ENCODE data around the gene LGALS1. TPM values are rescaled to one million over a fixed set of nuclear protein-coding genes. Genes with fewer than 3 reads are reported as not detected.

Gene LGALS1
- total RNA-seq, 1 experiment from 2014 or later, result 671 TPM

DNA sequence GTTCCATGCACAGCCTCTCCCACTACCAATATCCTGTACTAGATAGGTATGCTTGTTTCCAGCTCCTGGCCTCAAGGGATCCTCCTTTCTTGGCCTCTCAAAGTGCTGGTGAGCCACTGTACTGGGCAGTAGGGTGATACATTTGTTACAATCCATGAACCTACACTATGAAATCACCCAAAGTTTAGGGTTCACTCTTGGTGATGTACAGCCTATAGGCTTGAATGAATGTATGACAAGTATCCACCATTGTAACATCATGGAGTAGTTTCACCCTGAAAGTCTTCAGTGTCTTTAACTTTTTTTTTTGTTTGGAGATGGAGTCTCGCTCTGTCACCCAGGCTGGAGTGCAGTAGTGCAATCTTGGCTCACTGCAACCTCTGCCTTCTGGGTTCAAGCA lies 53.2 kb downstream of the LGALS1 start:
- no peaks in the 10 kb centered on the region for H3K36me3 ChIP-seq
- H3K4me1 ChIP-seq, result no peaks in the 10 kb centered on the region
- H3K27me3 ChIP-seq, result no peaks in the 10 kb centered on the region
- H3K4me3 ChIP-seq, result no peak overlapping the region
- H3K27ac ChIP-seq, result no peak overlapping the region
- DNase-seq, result no peak
- no peaks in the 10 kb centered on the region for H3K9me3 ChIP-seq (replicated peaks)

Other genes with a start within 250 kb of the LGALS1 start
- gene ELFN2, start 248.2 kb upstream of the LGALS1 start, total RNA-seq (2014; rRNA removed; shearing (Covaris generic)), result under 0.01 and 0.02 TPM in 2 replicates
- 0.36 and 1.1 TPM in 2 replicates for gene MFNG, start 189.3 kb upstream of the LGALS1 start, total RNA-seq (2014; rRNA removed; shearing (Covaris generic))
- gene CARD10, start 156.2 kb upstream of the LGALS1 start, total RNA-seq (2014; rRNA removed; shearing (Covaris generic)), result 28.9 and 30.9 TPM in 2 replicates
- gene CDC42EP1, start 115.2 kb upstream of the LGALS1 start, total RNA-seq (2014; rRNA removed; shearing (Covaris generic)), result 11.9 and 12.4 TPM in 2 replicates
- gene LGALS2, start 95.5 kb upstream of the LGALS1 start, total RNA-seq (2014; rRNA removed; shearing (Covaris generic)), result not detected in 2 replicates
- gene GGA1, start 66.8 kb upstream of the LGALS1 start, total RNA-seq (2014; rRNA removed; shearing (Covaris generic)), result 25.1 and 34.1 TPM in 2 replicates
- 6.1 and 6.3 TPM in 2 replicates for gene SH3BP1, start 36.0 kb upstream of the LGALS1 start, total RNA-seq (2014; rRNA removed; shearing (Covaris generic))
- gene PDXP, start 16.9 kb upstream of the LGALS1 start, total RNA-seq (2014; rRNA removed; shearing (Covaris generic)), result 43.3 and 48.3 TPM in 2 replicates
- gene NOL12, start 10.7 kb downstream of the LGALS1 start, total RNA-seq (2014; rRNA removed; shearing (Covaris generic)), result 26.2 and 28.3 TPM in 2 replicates
- gene TRIOBP, start 21.4 kb downstream of the LGALS1 start, total RNA-seq (2014; rRNA removed; shearing (Covaris generic)), result 16.8 and 17.0 TPM in 2 replicates
- gene GCAT, start 132.3 kb downstream of the LGALS1 start, total RNA-seq (2014; rRNA removed; shearing (Covaris generic)), result 14.2 and 15.0 TPM in 2 replicates
- gene GALR3, start 147.7 kb downstream of the LGALS1 start, total RNA-seq (2014; rRNA removed; shearing (Covaris generic)), result not detected in 2 replicates
- 17.1 and 18.2 TPM in 2 replicates for gene ANKRD54, start 168.7 kb downstream of the LGALS1 start, total RNA-seq (2014; rRNA removed; shearing (Covaris generic))
- 647 and 707 TPM in 2 replicates for gene EIF3L, start 173.8 kb downstream of the LGALS1 start, total RNA-seq (2014; rRNA removed; shearing (Covaris generic))
- 16.8 and 18.0 TPM in 2 replicates for gene MICALL1, start 230.7 kb downstream of the LGALS1 start, total RNA-seq (2014; rRNA removed; shearing (Covaris generic))